ENCODE results near the gene ZBP1. TPM values are rescaled to one million over a fixed set of nuclear protein-coding genes. Genes with fewer than 3 reads are reported as not detected.

ZBP1 gene
- total and polyA plus RNA-seq, 9 donors = 0.12 to 0.92 (median 0.24) TPM; not detected in 4

DNA sequence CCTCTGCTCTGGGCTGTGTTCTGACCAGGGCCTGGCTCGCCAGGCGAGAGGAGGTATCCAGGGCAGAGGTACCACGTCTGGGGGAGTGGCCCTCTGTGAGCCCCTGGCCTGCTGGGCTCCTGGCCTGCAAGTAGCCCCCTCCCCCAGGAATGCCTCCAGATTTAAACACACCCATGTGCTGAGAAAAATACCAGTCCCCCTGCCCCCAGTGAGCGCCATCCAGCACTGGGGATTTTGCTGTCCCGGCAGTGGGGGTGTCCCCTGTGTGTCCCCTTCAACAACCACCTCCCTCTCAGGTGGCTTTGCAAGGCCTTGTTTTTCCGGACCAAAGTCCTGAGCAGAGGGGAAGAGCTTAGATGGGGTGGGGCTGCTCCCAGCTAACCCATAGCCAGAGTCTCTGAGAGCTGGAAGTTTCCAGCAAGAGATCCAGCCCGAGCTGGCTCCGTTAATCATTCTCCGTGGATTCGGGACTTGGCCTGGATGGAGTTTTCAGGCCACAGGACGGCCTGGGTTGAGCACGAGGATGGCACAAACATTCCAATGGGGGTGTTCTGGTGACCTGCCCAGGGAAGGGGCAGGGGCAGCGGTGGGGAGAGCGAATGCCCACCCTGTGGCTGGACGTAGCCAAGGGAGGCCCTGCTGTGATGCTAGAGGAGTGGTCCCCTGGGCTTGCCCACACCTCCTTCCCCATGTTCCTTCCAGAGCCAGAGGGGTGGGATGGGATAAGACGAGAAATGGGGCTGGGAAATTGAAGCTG, 30.3 kb downstream of the ZBP1 start:
- Histone ChIP-seq H3K27ac (no peak overlapping the region), H3K4me3 (no peak overlapping the region), H3K27me3 (no peaks in the 10 kb centered on the region), H3K4me1 (ENCODE audit: insufficient read depth) (no peaks in the 10 kb centered on the region), H3K9me3 (no peaks in the 10 kb centered on the region), H3K36me3 (no peaks in the 10 kb centered on the region)
- WGBS, 3 donors = 81 to 84% (median 82%) methylated on average over 13 to 16 of the region's 16 CpGs
- intact Hi-C loops (cut with DNase I) = loop anchor here in 3 of 4 donors (5.0 to 10.0 kb wide), 4 partner anchors 78 to 215 kb away; partner anchors contain the start of gene RBM38 (in 1 of the 3)
- TF ChIP-seq EP300 (IDR thresholded peaks at IDR 0.05) (no peak), POLR2A (IDR thresholded peaks at IDR 0.05) (no peak)
- TF ChIP-seq, protein P1, sequence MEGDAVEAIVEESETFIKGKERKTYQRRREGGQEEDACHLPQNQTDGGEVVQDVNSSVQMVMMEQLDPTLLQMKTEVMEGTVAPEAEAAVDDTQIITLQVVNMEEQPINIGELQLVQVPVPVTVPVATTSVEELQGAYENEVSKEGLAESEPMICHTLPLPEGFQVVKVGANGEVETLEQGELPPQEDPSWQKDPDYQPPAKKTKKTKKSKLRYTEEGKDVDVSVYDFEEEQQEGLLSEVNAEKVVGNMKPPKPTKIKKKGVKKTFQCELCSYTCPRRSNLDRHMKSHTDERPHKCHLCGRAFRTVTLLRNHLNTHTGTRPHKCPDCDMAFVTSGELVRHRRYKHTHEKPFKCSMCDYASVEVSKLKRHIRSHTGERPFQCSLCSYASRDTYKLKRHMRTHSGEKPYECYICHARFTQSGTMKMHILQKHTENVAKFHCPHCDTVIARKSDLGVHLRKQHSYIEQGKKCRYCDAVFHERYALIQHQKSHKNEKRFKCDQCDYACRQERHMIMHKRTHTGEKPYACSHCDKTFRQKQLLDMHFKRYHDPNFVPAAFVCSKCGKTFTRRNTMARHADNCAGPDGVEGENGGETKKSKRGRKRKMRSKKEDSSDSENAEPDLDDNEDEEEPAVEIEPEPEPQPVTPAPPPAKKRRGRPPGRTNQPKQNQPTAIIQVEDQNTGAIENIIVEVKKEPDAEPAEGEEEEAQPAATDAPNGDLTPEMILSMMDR (IDR thresholded peaks at IDR 0.05) = no peak
- DNase-seq = no peak

- intact Hi-C loops (cut with DNase I) = loop anchor here in 1 of 4 donors (10.0 kb wide), 1 partner anchor 204 kb away; no protein-coding TSS in a partner anchor
- Histone ChIP-seq H3K27ac (no peak overlapping the region), H3K4me3 (no peak overlapping the region), H3K27me3 (no peaks in the 10 kb centered on the region), H3K36me3 (no peaks in the 10 kb centered on the region), H3K4me1 (ENCODE audit: insufficient read depth) (no peaks in the 10 kb centered on the region), H3K9me3 (no peaks in the 10 kb centered on the region)
- DNase-seq = no peak
- WGBS, 3 donors = 77 to 87% (median 87%) methylated on average over 6 of the region's 6 CpGs
- TF ChIP-seq, protein P1 (IDR thresholded peaks at IDR 0.05) = no peak
- TF ChIP-seq POLR2A (IDR thresholded peaks at IDR 0.05) = no peak
- no peak for TF ChIP-seq EP300 (IDR thresholded peaks at IDR 0.05)
Measured at GRCh38 chr20:57589123-57589727, 31.0 kb downstream of the ZBP1 start.

GRCh38 chr20:57588596-57588995, 31.6 kb downstream of the ZBP1 start:
- 84 to 86% (median 86%) methylated on average over 5 of the region's 5 CpGs for WGBS, 3 donors
- no peaks in the 10 kb centered on the region for H3K36me3 ChIP-seq
- H3K27ac ChIP-seq = no peak overlapping the region
- no peaks in the 10 kb centered on the region for H3K27me3 ChIP-seq
- intact Hi-C loops (cut with DNase I) = loop anchor here in 1 of 4 donors (10.0 kb wide), 1 partner anchor 204 kb away; no protein-coding TSS in a partner anchor
- no peaks in the 10 kb centered on the region for H3K4me1 ChIP-seq (ENCODE audit: insufficient read depth)
- no peak overlapping the region for H3K4me3 ChIP-seq
- DNase-seq = no peak
- TF ChIP-seq EP300 (IDR thresholded peaks at IDR 0.05) (no peak), POLR2A (IDR thresholded peaks at IDR 0.05) (no peak)
- TF ChIP-seq, protein P1 (IDR thresholded peaks at IDR 0.05) = no peak
- no peaks in the 10 kb centered on the region for H3K9me3 ChIP-seq

DNA sequence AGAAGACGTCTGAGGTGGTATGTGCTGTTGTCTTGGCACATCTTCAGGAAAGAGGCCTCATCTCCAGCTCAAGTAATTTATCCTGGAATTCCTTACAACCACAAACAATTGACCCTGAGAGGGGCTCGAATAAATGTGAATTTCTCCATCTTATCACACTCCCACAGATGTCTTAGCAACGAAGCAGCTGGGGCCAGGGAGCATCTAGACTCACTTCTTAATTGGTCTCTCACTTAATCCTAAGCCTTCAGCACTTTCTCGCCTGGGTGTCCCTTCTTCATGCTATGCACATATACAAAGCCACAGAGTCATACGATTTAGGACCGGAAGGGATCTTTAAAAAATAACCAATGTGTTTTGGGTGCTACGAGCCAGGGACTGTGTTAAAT, 32.2 kb downstream of the ZBP1 start:
- Histone ChIP-seq H3K9me3 (no peaks in the 10 kb centered on the region), H3K27ac (no peak overlapping the region), H3K4me1 (ENCODE audit: insufficient read depth) (peaks cover 4% of the 10 kb centered on the region), H3K4me3 (no peak overlapping the region), H3K27me3 (no peaks in the 10 kb centered on the region), H3K36me3 (no peaks in the 10 kb centered on the region)
- TF ChIP-seq, protein P1 (IDR thresholded peaks at IDR 0.05) = no peak
- TF ChIP-seq EP300 (IDR thresholded peaks at IDR 0.05) (no peak), POLR2A (IDR thresholded peaks at IDR 0.05) (no peak)
- intact Hi-C loops (cut with DNase I) = loop anchor here in 1 of 4 donors (10.0 kb wide), 1 partner anchor 203 kb away; no protein-coding TSS in a partner anchor
- WGBS, 3 donors = 46 to 62% (median 51%) methylated on average over 7 of the region's 7 CpGs
- DNase-seq = no peak
